Muscle of leg (tissue), 11 donors: ENCODE data around the gene RIPK3. TPM values are rescaled to one million over a fixed set of nuclear protein-coding genes. Genes with fewer than 3 reads are reported as not detected.
"Not testable (repeated sequence)": the region's sequence is repeated elsewhere in the genome, so short reads cannot be mapped to it uniquely, and the experiment has no call there.

Source experiments
- DNase-seq: peaks from one replicate; pipeline ENCODE4 v3.0.0; 2013
- H3K27ac ChIP-seq: one replicate; pipeline ENCODE4 v1.5.1; 2013; ENCODE audit warnings: mild to moderate bottlenecking, low read length, control low read depth
- H3K27me3 ChIP-seq: one replicate; pipeline ENCODE4 v1.6.1; 2013; ENCODE audit warnings: low read length; ENCODE audit not compliant: control insufficient read depth, insufficient read depth
- H3K36me3 ChIP-seq: one replicate; pipeline ENCODE4 v1.6.1; 2013; ENCODE audit warnings: low read length; ENCODE audit not compliant: control insufficient read depth, insufficient read depth
- H3K4me1 ChIP-seq: one replicate; pipeline ENCODE4 v1.6.1; 2013; ENCODE audit warnings: low read length; ENCODE audit not compliant: control insufficient read depth, insufficient read depth
- H3K4me3 ChIP-seq: one replicate; pipeline ENCODE4 v1.5.1; 2013; ENCODE audit warnings: low read length, control low read depth
- H3K9me3 ChIP-seq: replicated peaks from 2 replicates; pipeline ENCODE4 v1.6.1; 2013; ENCODE audit warnings: low read depth, low read length; ENCODE audit not compliant: control insufficient read depth
- WGBS: methylation state at CpG from one replicate; pipeline ENCODE4 v1.1.5; 2013; ENCODE audit warnings: missing lambda C conversion rate; ENCODE audit not compliant: insufficient coverage; 5-methylcytosine and 5-hydroxymethylcytosine counted together
- polyA plus RNA-seq, 8 donors: library from polyadenylated mRNA; unstranded; fragments of 120-200 nt; gene quantifications; one replicate each; pipeline versions ENCODE4 v1.2.1 to v1.2.3, GENCODE V29; 2013; ENCODE audit warnings: inconsistent platforms in 1 of 8, low replicate concordance in 1 of 8; ENCODE audit not compliant: insufficient read length in 8 of 8, insufficient read depth in 1 of 8
- total RNA-seq: library from RNA; stranded (reverse); fragments of 120-200 nt; gene quantifications from one replicate; pipeline ENCODE4 v1.2.4, GENCODE V29; 2013

RIPK3 gene
- total and polyA plus RNA-seq, 9 donors, result 1.1 to 3.6 (median 1.3) TPM

GRCh38 chr14:24379907-24380730 is 40.3 kb upstream of the RIPK3 start:
- Histone ChIP-seq H3K9me3 (no peaks in the 10 kb centered on the region), H3K4me3 (no peak overlapping the region), H3K4me1 (peaks cover 14% of the 10 kb centered on the region), H3K27ac (no peak overlapping the region), H3K27me3 (no peaks in the 10 kb centered on the region), H3K36me3 (peaks cover 36% of the 10 kb centered on the region)
- WGBS, result 65% methylated on average over 2 of the region's 15 CpGs
- DNase-seq, result no peak

GRCh38 chr14:24378981-24379906 is 39.5 kb upstream of the RIPK3 start:
- Histone ChIP-seq H3K27me3 (no peaks in the 10 kb centered on the region), H3K4me3 (no peak overlapping the region), H3K27ac (no peak overlapping the region), H3K9me3 (no peaks in the 10 kb centered on the region), H3K4me1 (peaks cover 14% of the 10 kb centered on the region), H3K36me3 (peaks cover 44% of the 10 kb centered on the region)
- DNase-seq, result no peak
- WGBS, result 76% methylated on average over 5 of the region's 7 CpGs

GRCh38 chr14:24378327-24378726 is 38.5 kb upstream of the RIPK3 start:
- H3K27me3 ChIP-seq, result no peaks in the 10 kb centered on the region
- H3K4me3 ChIP-seq, result no peak overlapping the region
- no peaks in the 10 kb centered on the region for H3K9me3 ChIP-seq
- peaks cover 14% of the 10 kb centered on the region for H3K4me1 ChIP-seq
- H3K27ac ChIP-seq, result no peak overlapping the region
- H3K36me3 ChIP-seq, result peaks cover 53% of the 10 kb centered on the region
- DNase-seq, result no peak
- 40% methylated on average over 1 of the region's 3 CpGs for WGBS

- DNase-seq, result peak; percentile 48
- Histone ChIP-seq H3K27me3 (no peaks in the 10 kb centered on the region), H3K4me1 (peaks cover 14% of the 10 kb centered on the region), H3K36me3 (peaks cover 59% of the 10 kb centered on the region), H3K27ac (no peak overlapping the region), H3K9me3 (no peaks in the 10 kb centered on the region), H3K4me3 (no peak overlapping the region)
- WGBS, result 20% methylated on average over 2 of the region's 2 CpGs
These were observed 37.9 kb upstream of the RIPK3 start for GRCh38 chr14:24377657-24378056.

- no peaks in the 10 kb centered on the region for H3K27me3 ChIP-seq
- peaks cover 19% of the 10 kb centered on the region for H3K4me1 ChIP-seq
- WGBS, result 80% methylated on average over 4 of the region's 7 CpGs
- H3K4me3 ChIP-seq, result no peak overlapping the region
- peaks cover 65% of the 10 kb centered on the region for H3K36me3 ChIP-seq
- no peaks in the 10 kb centered on the region for H3K9me3 ChIP-seq
- no peak overlapping the region for H3K27ac ChIP-seq
- DNase-seq, result no peak
These were observed 37.3 kb upstream of the RIPK3 start for GRCh38 chr14:24377126-24377525.

GRCh38 chr14:24376448-24377070 is 36.8 kb upstream of the RIPK3 start:
- no peak for DNase-seq
- Histone ChIP-seq H3K27ac (no peak overlapping the region), H3K9me3 (no peaks in the 10 kb centered on the region), H3K4me3 (no peak overlapping the region), H3K36me3 (peaks cover 65% of the 10 kb centered on the region), H3K4me1 (peaks cover 15% of the 10 kb centered on the region), H3K27me3 (no peaks in the 10 kb centered on the region)
- WGBS, result 59% methylated on average over 12 of the region's 16 CpGs

- DNase-seq, result peak; percentile 70
- Histone ChIP-seq H3K9me3 (no peaks in the 10 kb centered on the region), H3K27ac (no peak overlapping the region), H3K27me3 (peaks cover 3% of the 10 kb centered on the region), H3K4me3 (no peak overlapping the region), H3K4me1 (peaks cover 40% of the 10 kb centered on the region), H3K36me3 (peaks cover 55% of the 10 kb centered on the region)
- WGBS, result 94% methylated on average over 6 of the region's 12 CpGs
These were observed 33.1 kb upstream of the RIPK3 start for GRCh38 chr14:24372701-24373416.

GRCh38 chr14:24371605-24372004 is 31.8 kb upstream of the RIPK3 start:
- not testable (repeated sequence) for DNase-seq, H3K27ac ChIP-seq, H3K27me3 ChIP-seq, H3K4me3 ChIP-seq, H3K9me3 ChIP-seq
- WGBS, result no CpG with 5 or more reads among the region's 3 CpGs
- peaks cover 44% of the 10 kb centered on the region for H3K4me1 ChIP-seq
- H3K36me3 ChIP-seq, result peaks cover 43% of the 10 kb centered on the region

GRCh38 chr14:24370748-24371147 is 31.0 kb upstream of the RIPK3 start:
- no CpG with 5 or more reads among the region's 1 CpG for WGBS
- Histone ChIP-seq H3K27ac (peak overlapping the region; percentile 35), H3K27me3 (peaks cover 5% of the 10 kb centered on the region), H3K36me3 (peaks cover 36% of the 10 kb centered on the region), H3K4me1 (peaks cover 49% of the 10 kb centered on the region), H3K4me3 (no peak overlapping the region), H3K9me3 (no peaks in the 10 kb centered on the region)
- peak; percentile 66 for DNase-seq
